HepG2 (cell line): ENCODE results near the gene AARS2.

Experiments
- ARHGAP35 ChIP-seq: sonication (generic); formaldehyde crosslinking; IDR thresholded peaks from 2 replicates; pipeline ENCODE4 v1.9.0; 2022; ENCODE audit warnings: mild to moderate bottlenecking, inconsistent platforms, moderate library complexity, missing genetic modification reagents, borderline replicate concordance
- DNMT3B ChIP-seq: conservative IDR thresholded peaks from 2 replicates; pipeline ENCODE4 v1.6.1; 2016; ENCODE audit warnings: missing biosample characterization, control low read depth
- NCOR1 ChIP-seq: fragments of 200-600 bp; sonication (generic); IDR thresholded peaks from 2 replicates; pipeline ENCODE4 v1.7.0; 2017; ENCODE audit warnings: antibody characterized with exemption, low read length, borderline replicate concordance
- POLR2A ChIP-seq, 2 experiments: IDR thresholded peaks; 2 replicates each; pipeline ENCODE4 v1.6.1; 2011; ENCODE audit warnings: low read depth in 2 of 2, low read length in 2 of 2, mild to moderate bottlenecking in 1 of 2, moderate library complexity in 1 of 2; ENCODE audit not compliant: insufficient read depth in 1 of 2
- POLR2AphosphoS5 ChIP-seq: IDR thresholded peaks from 2 replicates; pipeline ENCODE4 v1.6.1; 2012; ENCODE audit warnings: low read depth, low read length
- ZNF790 ChIP-seq: sonication (generic); formaldehyde crosslinking; IDR thresholded peaks from 2 replicates; pipeline ENCODE4 v1.8.0; 2022; ENCODE audit warnings: missing genetic modification reagents, mild to moderate bottlenecking, borderline replicate concordance
- TF ChIP-seq, protein P1 (sequence below): sonication (generic); formaldehyde crosslinking; IDR thresholded peaks from 2 replicates; pipeline ENCODE4 v1.5.0; 2020; ENCODE audit warnings: mild to moderate bottlenecking, missing genetic modification reagents, moderate library complexity

DNA sequence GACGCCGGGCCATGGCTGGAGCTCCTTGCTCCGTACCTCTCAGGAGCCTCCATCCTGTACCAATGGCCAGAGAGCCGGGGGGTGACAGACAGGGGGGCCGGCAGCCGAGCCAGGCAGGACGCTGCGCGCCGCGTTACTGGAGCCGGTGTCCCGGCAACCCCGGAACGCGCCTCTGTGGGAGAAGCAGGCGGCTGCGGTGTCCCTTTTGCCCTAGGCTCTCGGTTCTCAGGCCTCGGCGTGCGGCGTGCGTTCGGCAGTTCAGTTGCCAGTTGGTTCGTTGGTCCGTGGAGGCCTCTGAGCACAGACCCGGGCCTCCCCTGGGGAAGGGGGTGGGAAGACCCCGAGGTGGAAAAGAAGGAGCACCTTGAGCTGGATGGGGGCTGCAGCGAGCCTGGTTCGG lies 29.3 kb upstream of the AARS2 start, which contains the start of gene SPATS1:
- TF ChIP-seq ZNF790 (CRISPR knock-in tag) (no peak), NCOR1 (no peak), ARHGAP35 (no peak), POLR2AphosphoS5 (no peak), POLR2A (IDR thresholded peaks at IDR 0.05; ENCODE audit: insufficient read depth in 1 of 2, low read depth in 2 of 2, low read length in 2 of 2) (no peak), DNMT3B (CRISPR knock-in tag) (no peak)
- TF ChIP-seq, protein P1, sequence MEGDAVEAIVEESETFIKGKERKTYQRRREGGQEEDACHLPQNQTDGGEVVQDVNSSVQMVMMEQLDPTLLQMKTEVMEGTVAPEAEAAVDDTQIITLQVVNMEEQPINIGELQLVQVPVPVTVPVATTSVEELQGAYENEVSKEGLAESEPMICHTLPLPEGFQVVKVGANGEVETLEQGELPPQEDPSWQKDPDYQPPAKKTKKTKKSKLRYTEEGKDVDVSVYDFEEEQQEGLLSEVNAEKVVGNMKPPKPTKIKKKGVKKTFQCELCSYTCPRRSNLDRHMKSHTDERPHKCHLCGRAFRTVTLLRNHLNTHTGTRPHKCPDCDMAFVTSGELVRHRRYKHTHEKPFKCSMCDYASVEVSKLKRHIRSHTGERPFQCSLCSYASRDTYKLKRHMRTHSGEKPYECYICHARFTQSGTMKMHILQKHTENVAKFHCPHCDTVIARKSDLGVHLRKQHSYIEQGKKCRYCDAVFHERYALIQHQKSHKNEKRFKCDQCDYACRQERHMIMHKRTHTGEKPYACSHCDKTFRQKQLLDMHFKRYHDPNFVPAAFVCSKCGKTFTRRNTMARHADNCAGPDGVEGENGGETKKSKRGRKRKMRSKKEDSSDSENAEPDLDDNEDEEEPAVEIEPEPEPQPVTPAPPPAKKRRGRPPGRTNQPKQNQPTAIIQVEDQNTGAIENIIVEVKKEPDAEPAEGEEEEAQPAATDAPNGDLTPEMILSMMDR, result no peak
